Esophagus squamous epithelium (tissue), 4 donors: ENCODE measurements around the gene CELF2.

Experiments used
- CTCF ChIP-seq, 6 experiments: fragments of 450-650 bp in 4 of 6; fragments of 200-600 bp in 2 of 6; sonication (generic) in 2 of 6; IDR thresholded peaks; one replicate each; pipeline ENCODE4 v1.5.1; 2016 to 2019; ENCODE audit warnings: antibody characterized with exemption in 6 of 6, mild to moderate bottlenecking in 4 of 6, moderate library complexity in 4 of 6
- POLR2A ChIP-seq, 4 donors: fragments of 450-650 bp; IDR thresholded peaks; one replicate each; pipeline ENCODE4 v1.6.1; 2017; ENCODE audit warnings: antibody characterized with exemption in 4 of 4, mild to moderate bottlenecking in 4 of 4, moderate library complexity in 3 of 4

- TF ChIP-seq POLR2A (IDR thresholded peaks at IDR 0.05) = no peak
- TF ChIP-seq CTCF (IDR thresholded peaks at IDR 0.05) = no peak
Observed at GRCh38 chr10:11109590-11109989, 91.9 kb downstream of the CELF2 start.
